KOPT-K1 (cell line): Measurements from ENCODE around the gene MYL6B.
"Not testable (repeated sequence)": the region's sequence is repeated elsewhere in the genome, so short reads cannot be mapped to it uniquely, and the experiment has no call there.

Experiments used
- H3K27ac ChIP-seq: fragments of 200-600 bp; sonication (generic); 2 replicates; pipeline ENCODE4 v1.5.1; 2016; ENCODE audit warnings: antibody characterized with exemption, mild to moderate bottlenecking, low read depth, low read length; ENCODE audit not compliant: poor library complexity, severe bottlenecking
- H3K36me3 ChIP-seq: fragments of 200-600 bp; sonication (generic); 2 replicates; pipeline ENCODE4 v1.5.1; 2017; ENCODE audit warnings: antibody characterized with exemption, mild to moderate bottlenecking, low read length, moderate library complexity; ENCODE audit not compliant: insufficient read depth
- H3K9me3 ChIP-seq: fragments of 200-600 bp; sonication (generic); 2 replicates; pipeline ENCODE4 v1.5.1; 2017; ENCODE audit warnings: antibody characterized with exemption, low read length, mild to moderate bottlenecking; ENCODE audit not compliant: insufficient read depth, poor library complexity, severe bottlenecking

MYL6B gene

GRCh38 chr12:56152132-56152755 lies at the start of gene MYL6B:
TSS of gene MYL6B (plus strand) at chr12:56152587. CDS start at chr12:56153919, 1,332 bp downstream.
- Histone ChIP-seq H3K27ac (peak within 1 kb of the TSS; percentile 92), H3K9me3 (no peaks in the 10 kb centered on the region), H3K36me3 (peaks cover 23% of the 10 kb centered on the region)

GRCh38 chr12:56102683-56103065 lies 49.7 kb upstream of the MYL6B start:
- Histone ChIP-seq H3K36me3 (peaks cover 23% of the 10 kb centered on the region), H3K27ac (peak overlapping the region; percentile 97), H3K9me3 (no peaks in the 10 kb centered on the region)

GRCh38 chr12:56103066-56103711 lies 49.2 kb upstream of the MYL6B start:
- Histone ChIP-seq H3K36me3 (peaks cover 28% of the 10 kb centered on the region), H3K9me3 (no peaks in the 10 kb centered on the region), H3K27ac (peak overlapping the region; percentile 97)

- Histone ChIP-seq H3K36me3 (peaks cover 34% of the 10 kb centered on the region), H3K27ac (peak overlapping the region; percentile 97), H3K9me3 (no peaks in the 10 kb centered on the region)
Measured at GRCh38 chr12:56103823-56104108, 48.6 kb upstream of the MYL6B start.

GRCh38 chr12:56104109-56104814 lies 48.1 kb upstream of the MYL6B start, which contains the start of gene PA2G4:
TSS of gene PA2G4 (plus strand) at chr12:56104559. CDS start at chr12:56104738, 179 bp downstream.
- Histone ChIP-seq H3K36me3 (peaks cover 39% of the 10 kb centered on the region), H3K9me3 (no peaks in the 10 kb centered on the region), H3K27ac (peak within 1 kb of the TSS; percentile 97)

- Histone ChIP-seq H3K36me3 (peaks cover 47% of the 10 kb centered on the region), H3K9me3 (no peaks in the 10 kb centered on the region), H3K27ac (peak overlapping the region; percentile 97)
Measured at GRCh38 chr12:56104815-56105608, 47.4 kb upstream of the MYL6B start.

- no peaks in the 10 kb centered on the region for H3K9me3 ChIP-seq
- peak overlapping the region; percentile 97 for H3K27ac ChIP-seq
- peaks cover 52% of the 10 kb centered on the region for H3K36me3 ChIP-seq
Measured at GRCh38 chr12:56105609-56105902, 46.8 kb upstream of the MYL6B start.

- H3K27ac ChIP-seq: peak overlapping the region; percentile 7
- H3K36me3 ChIP-seq: peaks cover 69% of the 10 kb centered on the region
Measured at GRCh38 chr12:56107242-56107641, 45.1 kb upstream of the MYL6B start.

GRCh38 chr12:56110571-56110970 lies 41.8 kb upstream of the MYL6B start:
- Histone ChIP-seq H3K36me3 (peaks cover 90% of the 10 kb centered on the region), H3K9me3 (peaks cover 6% of the 10 kb centered on the region), H3K27ac (no peak overlapping the region)

More at GRCh38 chr12:56107242-56107641, 45.1 kb upstream of the MYL6B start:
- H3K9me3 ChIP-seq: no peaks in the 10 kb centered on the region

- H3K9me3 ChIP-seq: peaks cover 6% of the 10 kb centered on the region
- H3K27ac ChIP-seq: no peak overlapping the region
- peaks cover 55% of the 10 kb centered on the region for H3K36me3 ChIP-seq
Measured at GRCh38 chr12:56114084-56114483, 38.3 kb upstream of the MYL6B start.

- Histone ChIP-seq H3K27ac (peak overlapping the region; percentile 84), H3K36me3 (peaks cover 51% of the 10 kb centered on the region), H3K9me3 (peaks cover 6% of the 10 kb centered on the region)
Measured at GRCh38 chr12:56115329-56115728, 37.1 kb upstream of the MYL6B start.

GRCh38 chr12:56116267-56117081 lies 35.9 kb upstream of the MYL6B start, which contains the start of gene RPL41:
TSS of gene RPL41 (plus strand) at chr12:56116633.
- Histone ChIP-seq H3K27ac (peak within 1 kb of the TSS; percentile 84), H3K9me3 (peaks cover 6% of the 10 kb centered on the region), H3K36me3 (peaks cover 51% of the 10 kb centered on the region)

- peaks cover 50% of the 10 kb centered on the region for H3K36me3 ChIP-seq
- peak overlapping the region; percentile 84 for H3K27ac ChIP-seq
- not testable (repeated sequence) for H3K9me3 ChIP-seq
Measured at GRCh38 chr12:56117082-56117706, 35.2 kb upstream of the MYL6B start.
